NCI-H146 treated with DMSO at 0.1 percent for 48 hours (cell line): Measurements from ENCODE around the gene ZNF138.
"Not testable (repeated sequence)": the region's sequence is repeated elsewhere in the genome, so short reads cannot be mapped to it uniquely, and the experiment has no call there.

Experiments used
- DNase-seq: peaks from one replicate; lab custom pipeline; 2025; ENCODE audit not compliant: unreplicated experiment; lab: John Stamatoyannopoulos, UW

ZNF138 gene

GRCh38 chr7:64838051-64838450, 43.8 kb downstream of the ZNF138 start:
- DNase-seq: not testable (repeated sequence)

- DNase-seq: no peak
These were observed 44.5 kb downstream of the ZNF138 start for GRCh38 chr7:64838691-64839090.

- no peak for DNase-seq
These were observed 45.7 kb downstream of the ZNF138 start for GRCh38 chr7:64839910-64840309.

- DNase-seq: peak; percentile 69
These were observed 55.2 kb downstream of the ZNF138 start for GRCh38 chr7:64849250-64849923.

GRCh38 chr7:64849924-64850499, 55.8 kb downstream of the ZNF138 start:
- no peak for DNase-seq

GRCh38 chr7:64853679-64854078, 59.5 kb downstream of the ZNF138 start:
- DNase-seq: no peak

- no peak for DNase-seq
These were observed 60.7 kb downstream of the ZNF138 start for GRCh38 chr7:64854969-64855368.

GRCh38 chr7:64863021-64863420, 68.8 kb downstream of the ZNF138 start:
- no peak for DNase-seq

- DNase-seq: not testable (repeated sequence)
These were observed 69.3 kb downstream of the ZNF138 start for GRCh38 chr7:64863530-64863929.

GRCh38 chr7:64863969-64864368, 69.7 kb downstream of the ZNF138 start:
- no peak for DNase-seq

GRCh38 chr7:64867863-64868440, 73.7 kb downstream of the ZNF138 start:
- no peak for DNase-seq

- no peak for DNase-seq
These were observed 74.3 kb downstream of the ZNF138 start for GRCh38 chr7:64868499-64868898.

GRCh38 chr7:64869121-64869725, 75.0 kb downstream of the ZNF138 start:
- DNase-seq: no peak

- DNase-seq: no peak
These were observed 75.8 kb downstream of the ZNF138 start for GRCh38 chr7:64869912-64870562.

GRCh38 chr7:64870656-64871055, 76.4 kb downstream of the ZNF138 start:
- DNase-seq: no peak

- no peak for DNase-seq
These were observed 77.5 kb downstream of the ZNF138 start for GRCh38 chr7:64871761-64872160.

- DNase-seq: no peak
These were observed 78.3 kb downstream of the ZNF138 start for GRCh38 chr7:64872351-64873154.

- no peak for DNase-seq
These were observed 78.9 kb downstream of the ZNF138 start for GRCh38 chr7:64873155-64873500.

- DNase-seq: no peak
These were observed 79.3 kb downstream of the ZNF138 start for GRCh38 chr7:64873517-64873916.

GRCh38 chr7:64874114-64874513, 79.9 kb downstream of the ZNF138 start:
- no peak for DNase-seq
